Mesenchymal stem cell (in vitro differentiated cells and primary cell): ENCODE data around the gene ERP44. TPM values are rescaled to one million over a fixed set of nuclear protein-coding genes. Genes with fewer than 3 reads are reported as not detected.

Source experiments
- small RNA-seq: library from polyadenylated mRNA; stranded (forward); fragments of <200 nt; extraction: miRNeasy Mini kit (QIAGEN cat#:217004); gene quantifications from one replicate; pipeline ENCODE3, GENCODE V24; 2013; ENCODE audit warnings: low read depth

The ERP44 gene

Small RNAs within 50 kb of the gene (small RNA-seq; reads per million reads assigned to genes)
- gene RN7SL75P: not detected
